Gastroesophageal sphincter (tissue), 3 donors: Measurements from ENCODE around the gene NOXO1.

Experiments
- POLR2A ChIP-seq, 2 donors: fragments of 450-650 bp; IDR thresholded peaks; one replicate each; pipeline ENCODE4 v1.6.1; 2017; ENCODE audit warnings: antibody characterized with exemption in 2 of 2, mild to moderate bottlenecking in 2 of 2, moderate library complexity in 1 of 2
- TF ChIP-seq, protein P1 (sequence below), 4 experiments: fragments of 200-600 bp in 2 of 4; fragments of 450-650 bp in 2 of 4; sonication (generic) in 1 of 4; IDR thresholded peaks; one replicate each; pipeline ENCODE4 v1.5.1; 2017 to 2019; ENCODE audit warnings: antibody characterized with exemption in 4 of 4, mild to moderate bottlenecking in 2 of 4, moderate library complexity in 2 of 4

DNA sequence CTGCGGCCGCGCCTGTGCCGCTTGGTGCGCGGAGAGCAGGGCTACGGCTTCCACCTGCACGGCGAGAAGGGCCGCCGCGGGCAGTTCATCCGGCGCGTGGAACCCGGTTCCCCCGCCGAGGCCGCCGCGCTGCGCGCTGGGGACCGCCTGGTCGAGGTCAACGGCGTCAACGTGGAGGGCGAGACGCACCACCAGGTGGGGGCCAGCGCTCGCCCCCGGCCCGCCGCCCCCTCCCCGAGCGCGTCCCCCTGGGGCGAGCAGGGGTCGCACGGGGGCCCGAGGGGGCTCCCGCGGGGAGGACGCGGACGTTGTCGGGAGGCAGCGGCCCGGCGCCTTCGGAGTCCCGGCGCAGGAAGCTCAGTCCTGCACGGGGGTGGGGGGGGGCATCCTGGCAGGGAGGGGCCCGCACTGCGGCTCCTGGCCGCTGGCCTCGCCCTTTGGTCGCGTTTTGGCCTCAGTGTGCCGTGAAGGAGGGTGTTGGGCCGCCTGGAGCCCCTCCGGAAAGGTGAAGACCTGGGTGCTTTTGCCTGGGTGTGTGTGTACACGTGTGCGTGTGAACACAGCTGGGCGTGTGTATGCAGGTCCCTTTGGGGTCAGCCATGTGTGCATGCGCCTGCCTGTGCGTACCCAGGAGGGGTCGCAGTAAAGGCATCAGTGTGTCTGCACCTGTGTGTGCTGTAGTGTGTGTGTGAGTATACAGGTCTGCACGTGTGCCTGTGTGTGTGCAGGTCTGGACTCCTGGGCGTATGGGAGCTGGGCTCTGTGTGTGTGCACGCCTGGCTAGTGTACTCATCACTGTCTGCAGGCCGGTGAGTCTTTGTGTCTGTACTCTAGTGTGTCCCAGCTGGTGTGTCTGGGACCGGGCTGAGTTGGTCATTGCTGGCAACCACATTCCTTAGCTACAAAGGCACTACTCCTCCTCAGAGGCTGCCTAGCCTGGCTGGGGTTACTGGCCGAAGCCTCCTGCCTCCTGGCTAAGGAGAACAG, 46.0 kb upstream of the NOXO1 start:
- TF ChIP-seq POLR2A (IDR thresholded peaks at IDR 0.05) = no peak
- TF ChIP-seq, protein P1, sequence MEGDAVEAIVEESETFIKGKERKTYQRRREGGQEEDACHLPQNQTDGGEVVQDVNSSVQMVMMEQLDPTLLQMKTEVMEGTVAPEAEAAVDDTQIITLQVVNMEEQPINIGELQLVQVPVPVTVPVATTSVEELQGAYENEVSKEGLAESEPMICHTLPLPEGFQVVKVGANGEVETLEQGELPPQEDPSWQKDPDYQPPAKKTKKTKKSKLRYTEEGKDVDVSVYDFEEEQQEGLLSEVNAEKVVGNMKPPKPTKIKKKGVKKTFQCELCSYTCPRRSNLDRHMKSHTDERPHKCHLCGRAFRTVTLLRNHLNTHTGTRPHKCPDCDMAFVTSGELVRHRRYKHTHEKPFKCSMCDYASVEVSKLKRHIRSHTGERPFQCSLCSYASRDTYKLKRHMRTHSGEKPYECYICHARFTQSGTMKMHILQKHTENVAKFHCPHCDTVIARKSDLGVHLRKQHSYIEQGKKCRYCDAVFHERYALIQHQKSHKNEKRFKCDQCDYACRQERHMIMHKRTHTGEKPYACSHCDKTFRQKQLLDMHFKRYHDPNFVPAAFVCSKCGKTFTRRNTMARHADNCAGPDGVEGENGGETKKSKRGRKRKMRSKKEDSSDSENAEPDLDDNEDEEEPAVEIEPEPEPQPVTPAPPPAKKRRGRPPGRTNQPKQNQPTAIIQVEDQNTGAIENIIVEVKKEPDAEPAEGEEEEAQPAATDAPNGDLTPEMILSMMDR (IDR thresholded peaks at IDR 0.05) = no peak
